Measurements from ENCODE around the gene EID1.

Gene EID1

GRCh38 chr15:48915861-48916260 is 37.9 kb downstream of the EID1 start:
- DNase-seq = no peak

GRCh38 chr15:48916721-48917120 is 38.8 kb downstream of the EID1 start:
- no peak for DNase-seq

DNA sequence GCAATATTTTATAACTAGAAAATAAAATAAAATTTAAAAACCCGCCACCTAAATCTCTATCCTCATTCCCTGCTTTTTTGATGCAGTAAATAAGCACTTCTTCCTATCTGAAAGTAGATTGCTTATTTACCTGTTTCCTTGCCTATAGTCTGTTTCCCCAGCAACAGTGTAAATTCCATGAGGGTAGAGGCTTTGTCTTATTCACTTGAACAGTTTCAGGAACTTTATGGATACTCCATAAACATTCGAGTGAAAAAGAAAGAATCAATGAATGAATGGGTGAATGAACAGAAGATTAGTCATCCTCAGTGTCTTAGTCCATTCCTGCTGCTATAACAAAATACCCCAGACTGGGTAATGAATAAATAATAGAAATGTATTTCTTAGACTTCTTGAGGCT is 44.1 kb downstream of the EID1 start:
- no peak for DNase-seq

- DNase-seq = no peak
These were observed 46.8 kb downstream of the EID1 start for GRCh38 chr15:48924528-48925393.

- DNase-seq = no peak
These were observed 47.8 kb downstream of the EID1 start for GRCh38 chr15:48925714-48926223.

GRCh38 chr15:48928877-48929538 is 51.1 kb downstream of the EID1 start:
- no peak for DNase-seq

DNA sequence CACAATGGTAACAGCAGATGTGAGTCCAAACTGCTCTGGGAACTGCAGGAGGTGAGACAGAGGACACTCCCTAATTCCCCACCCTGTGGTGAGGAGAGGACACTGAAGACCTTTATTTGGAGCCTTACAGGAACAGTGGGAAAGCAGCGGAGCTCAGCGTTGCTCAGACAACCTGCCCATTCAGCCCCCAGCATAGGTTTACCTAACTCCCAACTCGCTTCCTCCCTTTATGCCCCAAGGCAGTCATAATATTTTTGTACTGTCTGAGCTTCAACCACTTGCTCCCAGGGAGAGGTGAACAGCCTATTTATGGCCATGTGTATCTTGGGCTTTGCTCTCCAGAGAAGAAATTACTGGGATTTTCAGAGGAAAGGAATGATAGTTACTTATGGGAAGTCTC is 51.7 kb downstream of the EID1 start:
- DNase-seq = no peak
